ENCODE data around the gene OOSP3. TPM values are rescaled to one million over a fixed set of nuclear protein-coding genes. Genes with fewer than 3 reads are reported as not detected.

The OOSP3 gene
- polyA plus RNA-seq, 1 donor from 2014 or later = not detected

- Histone ChIP-seq H3K4me2 (ENCODE audit: low read length) (no peak overlapping the region), H3K4me3 (ENCODE audit: low read length) (no peak overlapping the region), H3K27ac (ENCODE audit: low read length) (no peak overlapping the region), H2AFZ (ENCODE audit: low read depth, low read length) (no peak overlapping the region), H3K79me2 (replicated peaks; ENCODE audit: insufficient read depth, low read length) (no peaks in the 10 kb centered on the region), H4K20me1 (ENCODE audit: insufficient read depth) (no peaks in the 10 kb centered on the region), H3K36me3 (ENCODE audit: insufficient read depth, low read length) (no peaks in the 10 kb centered on the region), H3K9me3 (ENCODE audit: low read length) (peaks cover 13% of the 10 kb centered on the region), H3F3A (ENCODE audit: insufficient read depth, low read length, poor library complexity, severe bottlenecking) (no peaks in the 10 kb centered on the region), H3K27me3 (ENCODE audit: insufficient read depth, low read depth, low read length) (no peaks in the 10 kb centered on the region), H3K9ac (ENCODE audit: low read length) (no peak overlapping the region), H3K9me2 (ENCODE audit: insufficient read depth, low read length) (no peaks in the 10 kb centered on the region)
- TF ChIP-seq TAF1 (IDR thresholded peaks at IDR 0.05; ENCODE audit: low read depth) (no peak), POLR2AphosphoS5 (IDR thresholded peaks at IDR 0.05) (no peak), MXI1 (conservative IDR thresholded peaks at IDR 0.05; ENCODE audit: poor library complexity, severe bottlenecking) (no peak), SMC3 (conservative IDR thresholded peaks at IDR 0.05; ENCODE audit: poor library complexity) (no peak), EP300 (conservative IDR thresholded peaks at IDR 0.05; ENCODE audit: poor library complexity, severe bottlenecking) (no peak), RAD21 (conservative IDR thresholded peaks at IDR 0.05) (no peak), EZH2 (IDR thresholded peaks at IDR 0.05; ENCODE audit: borderline replicate concordance, insufficient read depth, low read length, poor library complexity, severe bottlenecking) (no peak), CTCF (IDR thresholded peaks at IDR 0.05; ENCODE audit: poor library complexity, severe bottlenecking) (no peak), REST (IDR thresholded peaks at IDR 0.05; ENCODE audit: borderline replicate concordance) (no peak)
Measured at GRCh38 chr11:59918480-59918879, 39.9 kb downstream of the OOSP3 start.

GRCh38 chr11:59918987-59919589 is 40.5 kb downstream of the OOSP3 start:
- no peaks in the 10 kb centered on the region for H3K79me2 ChIP-seq (replicated peaks; ENCODE audit: insufficient read depth, low read length)
- no peak overlapping the region for H3K27ac ChIP-seq (ENCODE audit: low read length)
- H3K9me2 ChIP-seq (ENCODE audit: insufficient read depth, low read length) = no peaks in the 10 kb centered on the region
- no peak overlapping the region for H2AFZ ChIP-seq (ENCODE audit: low read depth, low read length)
- no peaks in the 10 kb centered on the region for H3K36me3 ChIP-seq (ENCODE audit: insufficient read depth, low read length)
- peaks cover 14% of the 10 kb centered on the region for H3K9me3 ChIP-seq (ENCODE audit: low read length)
- no peaks in the 10 kb centered on the region for H3K27me3 ChIP-seq (ENCODE audit: insufficient read depth, low read depth, low read length)
- H4K20me1 ChIP-seq (ENCODE audit: insufficient read depth) = no peaks in the 10 kb centered on the region
- no peak overlapping the region for H3K4me2 ChIP-seq (ENCODE audit: low read length)
- no peak overlapping the region for H3K9ac ChIP-seq (ENCODE audit: low read length)
- TF ChIP-seq MXI1 (conservative IDR thresholded peaks at IDR 0.05; ENCODE audit: poor library complexity, severe bottlenecking) (no peak), CTCF (IDR thresholded peaks at IDR 0.05; ENCODE audit: poor library complexity, severe bottlenecking) (peak; percentile 21)
- H3K4me3 ChIP-seq (ENCODE audit: low read length) = no peak overlapping the region
- no peaks in the 10 kb centered on the region for H3F3A ChIP-seq (ENCODE audit: insufficient read depth, low read length, poor library complexity, severe bottlenecking)
